GM18508 (cell line): ENCODE data around the gene UGGT2.
"Not testable (repeated sequence)": the region's sequence is repeated elsewhere in the genome, so short reads cannot be mapped to it uniquely, and the experiment has no call there.

ENCODE experiments used
- ATAC-seq: cut with Tn5 transposase; IDR thresholded peaks from one replicate; pipeline ENCODE4 v1.9.1; 2021; ENCODE audit warnings: moderate number of reproducible peaks; ENCODE audit not compliant: insufficient read depth, unreplicated experiment

UGGT2 gene

GRCh38 chr13:96000069-96000468 lies 53.1 kb downstream of the UGGT2 start:
- no peak for ATAC-seq

DNA sequence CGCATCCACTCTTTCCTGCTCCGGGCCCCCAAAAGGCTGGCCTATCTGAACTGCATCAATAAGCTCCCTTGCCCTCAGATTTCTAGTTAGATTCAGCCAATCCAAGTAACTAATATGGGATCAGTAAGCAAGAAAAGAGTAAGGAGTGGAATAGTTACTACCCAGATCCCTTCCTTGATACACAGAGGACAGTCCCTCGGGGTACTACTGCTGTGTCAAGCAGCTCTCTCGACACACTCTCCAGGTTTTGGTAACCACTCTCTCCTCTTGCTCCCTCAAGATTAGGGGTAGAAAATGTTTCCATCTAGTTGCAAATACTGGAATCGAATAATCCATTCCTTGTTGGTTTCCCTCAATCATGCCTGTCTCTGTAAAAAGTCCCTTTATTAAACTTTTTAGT lies 65.4 kb downstream of the UGGT2 start:
- no peak for ATAC-seq

DNA sequence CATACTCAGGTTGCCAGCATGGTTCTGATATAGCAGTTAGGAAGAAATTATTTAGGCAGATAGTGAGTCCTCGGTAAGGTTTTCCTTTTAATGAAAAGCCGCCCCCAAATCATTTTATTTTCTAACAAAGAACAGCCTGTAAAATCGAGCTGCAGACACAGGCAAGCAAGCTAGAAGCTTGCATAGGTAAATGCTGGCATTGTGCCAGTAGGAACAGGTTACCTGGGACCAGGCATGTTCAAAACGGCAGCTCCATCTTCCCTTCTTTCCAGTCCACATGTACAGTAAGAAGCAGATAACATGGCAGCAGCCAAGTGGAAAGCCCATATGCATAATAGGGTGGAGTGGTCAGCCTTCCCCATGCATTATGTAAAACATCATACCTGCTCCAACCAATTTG lies 71.1 kb downstream of the UGGT2 start:
- ATAC-seq, result no peak

- not testable (repeated sequence) for ATAC-seq
Observed at GRCh38 chr13:95972651-95973050, 80.5 kb downstream of the UGGT2 start.

DNA sequence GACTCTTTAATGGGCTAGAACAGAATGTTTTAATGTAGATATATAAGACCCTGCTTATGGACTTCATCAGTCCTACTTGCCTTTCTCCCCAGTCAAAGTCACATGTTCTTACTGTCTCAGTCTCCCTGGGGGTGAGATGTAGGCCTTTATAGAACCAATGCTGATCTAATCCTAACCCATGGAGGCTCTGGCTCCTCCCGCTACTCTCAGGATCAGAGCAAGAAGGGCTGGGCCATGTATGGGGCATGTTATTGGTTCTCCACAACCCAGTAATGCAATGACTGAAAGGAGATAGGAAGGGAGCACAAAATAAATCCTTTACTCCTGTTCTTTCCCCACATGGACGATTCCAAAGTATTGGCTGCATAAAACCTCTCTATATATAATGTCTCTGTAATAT lies 82.3 kb downstream of the UGGT2 start:
- no peak for ATAC-seq

DNA sequence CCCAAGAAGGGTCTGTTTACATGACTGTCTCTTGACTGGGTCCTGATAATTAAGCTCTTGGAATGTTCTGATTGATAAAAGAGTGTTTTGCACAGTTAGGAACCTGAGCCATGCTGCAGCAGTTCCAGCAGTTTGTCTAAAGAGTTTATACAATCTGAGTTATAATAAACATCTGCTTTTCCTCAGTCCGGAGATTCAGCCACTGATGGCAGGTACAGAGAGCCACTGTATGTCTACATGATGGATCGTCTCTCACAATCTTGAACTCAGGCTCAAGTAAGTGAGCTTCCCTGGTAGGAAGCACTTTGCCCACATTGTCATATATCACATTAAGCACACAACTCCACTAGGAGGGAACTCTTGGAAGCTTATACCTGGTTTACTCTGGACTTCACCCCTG lies 84.3 kb downstream of the UGGT2 start:
- ATAC-seq, result no peak

- no peak for ATAC-seq
Observed at GRCh38 chr13:95957331-95957730, 95.9 kb downstream of the UGGT2 start.

GRCh38 chr13:95956589-95957148 lies 96.5 kb downstream of the UGGT2 start:
- no peak for ATAC-seq

- no peak for ATAC-seq
Observed at GRCh38 chr13:95955719-95956118, 97.5 kb downstream of the UGGT2 start.

DNA sequence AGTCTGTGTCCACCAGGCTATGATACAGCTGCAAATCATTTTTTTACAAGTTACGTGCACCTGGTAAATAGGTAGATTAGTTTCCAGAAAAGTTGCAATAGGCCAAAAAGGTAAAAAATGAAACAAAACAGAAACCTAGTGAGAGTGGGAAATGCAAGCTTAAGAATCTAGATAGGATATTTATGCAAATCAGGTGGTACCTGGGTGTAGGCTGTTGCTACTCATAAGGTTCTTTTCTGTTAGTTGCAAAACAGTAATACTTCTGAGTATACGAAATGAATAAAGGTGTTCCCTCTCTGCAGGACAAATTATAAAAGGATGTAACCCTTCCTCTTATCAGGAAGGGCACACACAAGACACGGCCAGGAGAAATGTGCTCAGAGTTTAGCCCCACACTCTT lies 97.9 kb downstream of the UGGT2 start:
- peak; percentile 86 for ATAC-seq

DNA sequence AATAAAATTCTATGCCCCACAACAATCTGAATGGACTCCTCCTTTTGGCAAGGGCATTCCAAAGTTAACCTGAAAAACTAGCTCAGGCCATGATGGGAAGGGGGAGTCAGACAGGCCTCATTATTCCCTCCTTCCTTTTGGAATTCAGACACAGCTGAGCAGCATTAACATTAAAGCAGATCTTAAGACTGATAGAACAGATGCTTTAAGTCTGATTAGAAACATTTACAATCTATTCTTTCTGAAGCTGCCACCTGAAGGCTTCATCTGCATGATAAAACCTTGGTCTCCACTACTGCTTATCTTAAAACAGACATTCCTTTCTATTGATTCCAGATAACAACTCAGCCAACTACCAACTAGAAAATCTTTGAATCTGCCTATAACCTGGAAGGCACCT lies 98.9 kb downstream of the UGGT2 start:
- no peak for ATAC-seq

GRCh38 chr13:95950103-95950502 lies 103.1 kb downstream of the UGGT2 start:
- no peak for ATAC-seq

DNA sequence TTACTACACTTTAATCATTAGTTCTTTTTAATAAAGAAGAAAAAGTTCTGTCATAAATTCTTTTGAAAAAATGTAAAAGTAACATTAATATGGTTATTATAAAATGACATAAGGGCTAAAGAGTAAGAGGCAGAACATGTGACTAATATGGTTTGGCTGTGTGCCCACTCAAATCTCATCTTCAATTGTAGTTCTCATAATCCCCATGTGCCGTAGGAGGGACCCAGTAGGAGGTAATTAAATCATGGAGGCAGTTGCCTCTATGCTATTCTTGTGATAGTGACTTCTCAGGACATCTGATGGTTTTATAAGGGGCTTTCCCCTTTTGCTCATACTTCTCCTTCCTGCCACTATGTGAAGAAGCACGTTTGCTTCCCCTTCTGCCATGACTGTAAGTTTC lies 104.5 kb downstream of the UGGT2 start:
- no peak for ATAC-seq

- no peak for ATAC-seq
Observed at GRCh38 chr13:95937714-95938320, 115.4 kb downstream of the UGGT2 start.

DNA sequence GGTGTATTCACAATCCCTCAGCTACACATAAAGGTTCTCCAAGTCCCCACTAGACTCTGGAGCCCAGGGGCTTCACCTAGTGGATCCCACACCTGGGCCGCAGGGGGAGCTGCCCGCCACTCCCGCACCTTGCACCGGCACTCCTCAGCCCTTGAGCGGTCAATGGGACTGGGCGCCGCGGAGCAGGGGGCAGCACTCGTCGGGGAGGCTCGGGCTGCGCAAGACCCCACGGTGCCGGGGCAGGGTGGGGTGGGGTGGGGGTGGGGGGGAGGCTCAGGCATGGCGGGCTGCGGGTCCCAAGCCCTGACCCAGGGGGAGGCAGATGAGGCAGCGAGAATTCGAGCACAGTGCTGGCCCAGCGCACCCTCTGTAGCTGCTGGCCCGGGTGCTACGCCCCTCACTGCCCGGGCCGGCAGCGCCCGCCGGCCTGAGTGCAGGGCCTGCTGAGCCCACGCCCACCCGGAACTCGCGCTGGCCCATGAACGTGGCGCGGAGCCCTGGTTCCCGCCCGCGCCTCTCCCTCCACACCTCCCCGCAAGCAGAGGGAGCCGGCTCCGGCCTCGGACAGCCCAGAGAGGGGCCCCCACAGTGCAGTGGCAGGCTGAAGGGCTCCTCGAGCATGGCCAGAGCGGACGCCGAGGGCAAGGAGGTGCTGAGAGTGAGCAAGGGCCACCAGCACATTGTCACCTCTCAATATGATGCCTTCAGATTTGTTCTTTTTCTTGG lies 121.7 kb downstream of the UGGT2 start:
- ATAC-seq, result no peak

DNA sequence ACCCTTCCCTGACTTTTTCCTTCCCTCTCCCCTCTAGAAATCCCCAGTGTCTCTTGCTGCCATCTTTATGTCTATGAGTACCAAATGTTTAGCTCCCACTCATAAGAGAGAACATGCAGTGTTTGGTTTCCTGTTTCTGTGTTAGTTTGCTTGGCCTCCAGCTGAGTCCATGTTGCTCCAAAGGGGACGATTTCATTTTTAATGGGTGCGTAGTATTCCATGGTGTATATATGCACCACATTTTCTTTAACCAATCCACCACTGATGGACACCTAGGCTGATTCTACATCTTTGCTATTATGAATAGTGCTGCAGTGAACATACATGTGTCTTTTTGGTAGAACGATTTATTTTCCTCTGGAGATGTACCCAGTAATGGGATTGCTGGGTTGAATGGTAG lies 123.8 kb downstream of the UGGT2 start:
- ATAC-seq, result no peak

- ATAC-seq, result not testable (repeated sequence)
Observed at GRCh38 chr13:95928367-95928906, 124.8 kb downstream of the UGGT2 start.

- ATAC-seq, result no peak
Observed at GRCh38 chr13:95926231-95926630, 127.0 kb downstream of the UGGT2 start.

DNA sequence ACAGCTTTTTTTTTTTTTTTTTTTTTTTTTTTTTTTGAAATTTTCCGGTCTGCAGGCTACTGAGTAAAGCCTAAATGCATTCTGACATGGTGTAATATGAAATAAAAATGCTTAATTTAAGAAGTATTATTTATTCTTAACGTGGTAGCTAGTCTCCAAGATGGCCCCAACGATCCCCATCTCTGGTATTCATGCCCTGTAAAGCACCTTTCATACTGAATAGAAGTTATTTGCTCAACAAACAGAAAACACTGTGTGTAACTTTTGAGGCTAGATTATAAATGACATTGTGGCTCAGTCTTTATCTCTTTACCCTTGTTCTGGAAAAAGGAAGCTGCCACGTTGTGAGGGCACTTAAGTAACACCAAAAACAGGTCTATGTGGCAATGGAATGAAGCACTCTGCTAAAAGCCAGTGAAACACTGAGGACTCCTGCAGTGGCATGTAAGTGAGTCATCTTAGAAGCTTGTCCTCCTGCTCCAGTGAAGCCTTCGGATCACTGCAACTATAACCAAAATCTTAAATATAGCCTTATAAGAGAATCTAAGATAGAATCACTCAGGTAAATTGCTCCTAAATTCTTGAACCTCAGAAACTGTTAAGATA lies 128.7 kb downstream of the UGGT2 start:
- no peak for ATAC-seq

DNA sequence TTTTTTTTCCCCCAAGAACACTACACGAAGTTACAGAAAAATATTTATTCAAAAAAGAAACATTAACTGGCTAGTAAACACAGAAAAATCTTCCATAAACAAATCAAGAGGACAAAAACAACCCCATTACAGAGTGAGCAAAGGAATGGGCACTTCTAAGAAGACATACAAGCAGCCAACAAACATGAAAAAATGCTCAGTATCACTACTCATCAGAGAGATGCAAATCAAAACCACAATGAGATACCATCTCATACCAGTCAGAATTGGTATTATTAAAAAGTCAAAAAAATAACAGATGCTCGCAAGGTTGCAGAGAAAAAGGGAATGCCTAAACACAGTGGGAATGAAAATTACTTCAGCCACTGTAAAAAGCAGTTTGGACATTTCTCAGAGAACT lies 131.7 kb downstream of the UGGT2 start:
- no peak for ATAC-seq

GRCh38 chr13:95920485-95920884 lies 132.7 kb downstream of the UGGT2 start:
- ATAC-seq, result no peak
